Activated CD8-positive, alpha-beta T cell treated with anti-CD3 and anti-CD28 coated beads for 36 hours (primary cell): ENCODE data around the gene FAF1. TPM values are rescaled to one million over a fixed set of nuclear protein-coding genes. Genes with fewer than 3 reads are reported as not detected.
"Not testable (repeated sequence)": the region's sequence is repeated elsewhere in the genome, so short reads cannot be mapped to it uniquely, and the experiment has no call there.

Experiments used
- ATAC-seq: fragments of 200-7000 bp; cut with Tn5 transposase; one replicate; pipeline ENCODE4 v1.10.0; 2021; ENCODE audit warnings: mild to moderate bottlenecking, moderate library complexity
- CTCF ChIA-PET: fragments of 350-600 bp; sonication (Branson Sonifier 250); formaldehyde crosslinking; loops from one replicate; lab custom pipeline; 2021; ENCODE audit warnings: antibody characterized with exemption; lab: Charles Lee
- POLR2A ChIA-PET: fragments of 350-600 bp; sonication (Branson Sonifier 250); formaldehyde crosslinking; loops from one replicate; lab custom pipeline; 2021; ENCODE audit warnings: antibody characterized with exemption; lab: Charles Lee
- DNase-seq: peaks from one replicate; pipeline ENCODE4 v3.0.0-alpha.2; 2020
- H3K27ac Mint-ChIP-seq: one replicate; pipeline ENCODE4 v1.8.0; 2021; ENCODE audit warnings: mild to moderate bottlenecking, mixed read lengths
- H3K27me3 Mint-ChIP-seq: one replicate; pipeline ENCODE4 v1.8.0; 2021; ENCODE audit warnings: mixed read lengths
- H3K36me3 Mint-ChIP-seq: one replicate; pipeline ENCODE4 v1.8.0; 2021; ENCODE audit warnings: low read depth, mixed read lengths
- H3K4me1 Mint-ChIP-seq: one replicate; pipeline ENCODE4 v1.8.0; 2021; ENCODE audit warnings: low read depth, mixed read lengths
- H3K4me3 Mint-ChIP-seq: one replicate; pipeline ENCODE4 v1.8.0; 2021; ENCODE audit warnings: mild to moderate bottlenecking, moderate library complexity, mixed read lengths
- H3K9me3 Mint-ChIP-seq: one replicate; pipeline ENCODE4 v1.8.0; 2021; ENCODE audit warnings: mixed read lengths
- CTCF ChIP-seq: fragments of 200-600 bp; IDR thresholded peaks from one replicate; pipeline ENCODE4 v1.8.0; 2022; ENCODE audit warnings: antibody characterized with exemption, mild to moderate bottlenecking
- intact Hi-C: fragments of 100-400 bp; cut with micrococcal nuclease; formaldehyde crosslinking; loops from one replicate; pipeline ENCODE4 v1.10.0; 2022
- total RNA-seq, 2 experiments: library from RNA; stranded (reverse); gene quantifications; one replicate each; pipeline ENCODE4 v1.2.3, GENCODE V29; 2021

The FAF1 gene
- total RNA-seq, 2 experiments from 2014 or later, result 82.2 to 87.0 TPM

- H3K4me1 Mint-ChIP-seq, result peaks cover 4% of the 10 kb centered on the region
- peaks cover 10% of the 10 kb centered on the region for H3K36me3 Mint-ChIP-seq
- no peak for TF ChIP-seq CTCF
- no peak overlapping the region for H3K27ac Mint-ChIP-seq
- POLR2A ChIA-PET, result no interaction called here
- peaks cover 1% of the 10 kb centered on the region for H3K9me3 Mint-ChIP-seq
- intact Hi-C loops, result no loop called here
- CTCF ChIA-PET, result no interaction called here
- H3K4me3 Mint-ChIP-seq, result no peak overlapping the region
- ATAC-seq, result no peak
- DNase-seq, result no peak
- H3K27me3 Mint-ChIP-seq, result no peaks in the 10 kb centered on the region
Measured at GRCh38 chr1:50827546-50827945, 132.5 kb downstream of the FAF1 start.

- H3K4me3 Mint-ChIP-seq, H3K27ac Mint-ChIP-seq, CTCF ChIA-PET, DNase-seq, H3K4me1 Mint-ChIP-seq, intact Hi-C loops, H3K27me3 Mint-ChIP-seq, POLR2A ChIA-PET, H3K9me3 Mint-ChIP-seq, ATAC-seq, H3K36me3 Mint-ChIP-seq: not testable (repeated sequence)
Measured at GRCh38 chr1:50826792-50827191, 133.3 kb downstream of the FAF1 start.

GRCh38 chr1:50822035-50822776, 137.9 kb downstream of the FAF1 start:
- ChIA-PET CTCF (no interaction called here), POLR2A (no interaction called here)
- peaks cover 5% of the 10 kb centered on the region for H3K9me3 Mint-ChIP-seq
- no peaks in the 10 kb centered on the region for H3K27me3 Mint-ChIP-seq
- peaks cover 7% of the 10 kb centered on the region for H3K36me3 Mint-ChIP-seq
- DNase-seq (no peak), ATAC-seq (no peak)
- peaks cover 7% of the 10 kb centered on the region for H3K4me1 Mint-ChIP-seq
- TF ChIP-seq CTCF, result no peak
- intact Hi-C loops, result no loop called here
- no peak overlapping the region for H3K27ac Mint-ChIP-seq
- H3K4me3 Mint-ChIP-seq, result no peak overlapping the region

DNA sequence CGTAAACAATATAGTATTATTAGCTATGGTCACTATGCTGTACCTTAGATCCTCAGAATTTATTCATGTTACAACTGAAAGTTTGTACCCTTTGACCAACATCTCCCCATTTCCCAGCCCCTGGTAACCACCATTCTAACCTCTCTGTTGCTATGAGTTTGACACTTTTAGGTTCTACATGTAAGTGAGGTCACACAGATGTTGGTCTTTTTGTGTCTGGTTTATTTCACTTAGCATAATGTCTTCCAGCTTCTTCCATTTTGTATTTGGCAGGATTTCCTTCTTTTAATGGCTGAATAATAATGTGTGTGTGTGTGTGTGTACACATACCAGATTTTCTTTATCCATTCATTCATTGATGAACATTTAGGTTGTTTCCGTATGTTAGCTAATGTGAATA, 139.5 kb downstream of the FAF1 start:
- no peak overlapping the region for H3K27ac Mint-ChIP-seq
- CTCF ChIA-PET, result interaction anchor here (1.1 to 1.5 kb wide), 3 partner anchors 10 to 369 kb away, joined by 3 read pairs; no protein-coding TSS in a partner anchor
- H3K36me3 Mint-ChIP-seq, result peaks cover 7% of the 10 kb centered on the region
- POLR2A ChIA-PET, result no interaction called here
- no peak overlapping the region for H3K4me3 Mint-ChIP-seq
- no peak for DNase-seq
- TF ChIP-seq CTCF, result no peak
- H3K27me3 Mint-ChIP-seq, result no peaks in the 10 kb centered on the region
- H3K4me1 Mint-ChIP-seq, result peaks cover 5% of the 10 kb centered on the region
- no peak for ATAC-seq
- intact Hi-C loops, result no loop called here
- peaks cover 12% of the 10 kb centered on the region for H3K9me3 Mint-ChIP-seq

- Mint-ChIP-seq H3K4me1 (peaks cover 20% of the 10 kb centered on the region), H3K36me3 (peaks cover 43% of the 10 kb centered on the region), H3K27ac (no peak overlapping the region), H3K4me3 (no peak overlapping the region), H3K27me3 (no peaks in the 10 kb centered on the region), H3K9me3 (peaks cover 39% of the 10 kb centered on the region)
- no peak for DNase-seq
- no peak for TF ChIP-seq CTCF
- intact Hi-C loops, result no loop called here
- POLR2A ChIA-PET, result no interaction called here
- ATAC-seq, result no peak
- CTCF ChIA-PET, result interaction anchor here (1.0 kb wide), 1 partner anchor 38 kb away, joined by 3 read pairs; no protein-coding TSS in a partner anchor
Measured at GRCh38 chr1:50812346-50812745, 147.7 kb downstream of the FAF1 start.
